ENCODE data around the gene RAD51B.

DNA sequence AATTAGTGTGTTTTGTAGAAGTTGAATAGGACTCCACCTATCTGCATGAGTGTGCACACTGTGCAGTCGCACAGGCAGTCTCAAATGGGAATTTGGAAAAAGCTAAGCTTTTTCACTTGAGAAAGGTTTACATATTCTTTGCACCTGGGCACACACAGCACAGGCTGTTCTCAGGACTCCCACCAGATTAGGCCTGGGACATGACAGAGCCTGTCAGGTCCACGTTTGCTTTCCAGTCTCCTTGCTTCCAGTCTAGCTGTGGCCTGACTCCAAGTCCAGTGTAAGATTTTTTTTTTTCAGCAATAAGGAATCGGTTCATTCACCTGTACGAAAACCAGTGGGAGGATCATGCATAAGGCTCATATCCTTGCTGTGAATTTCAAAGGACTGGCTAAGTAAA is 792.0 kb downstream of the RAD51B start:
- TF ChIP-seq CTCF (tag by site-specific recombination; IDR thresholded peaks at IDR 0.05) (no peak), YY1 (tag by site-specific recombination; IDR thresholded peaks at IDR 0.05) (no peak), KLF8 (tag by site-specific recombination; IDR thresholded peaks at IDR 0.05) (no peak), ZNF639 (tag by site-specific recombination; IDR thresholded peaks at IDR 0.05) (no peak), ZNF555 (tag by site-specific recombination; conservative IDR thresholded peaks at IDR 0.05) (no peak), ZFP37 (tag by site-specific recombination; IDR thresholded peaks at IDR 0.05) (no peak)

Data from HEK293 (cell line).